Inflammatory macrophage (primary cell): ENCODE data around the gene PRKAR1B.

Experiments used
- DNase-seq, 2 donors: peaks; one replicate each; pipeline ENCODE4 v3.0.0-alpha.2; 2020 to 2022

PRKAR1B gene

GRCh38 chr7:517774-518629, 209.1 kb downstream of the PRKAR1B start:
- DNase-seq, result peak in 1 of 2 donors; percentile 16

GRCh38 chr7:516606-517456, 210.2 kb downstream of the PRKAR1B start:
- peak; percentile 7 to 35 for DNase-seq

GRCh38 chr7:516216-516605, 210.9 kb downstream of the PRKAR1B start:
- no peak for DNase-seq

GRCh38 chr7:515628-516027, 211.5 kb downstream of the PRKAR1B start:
- no peak for DNase-seq

DNA sequence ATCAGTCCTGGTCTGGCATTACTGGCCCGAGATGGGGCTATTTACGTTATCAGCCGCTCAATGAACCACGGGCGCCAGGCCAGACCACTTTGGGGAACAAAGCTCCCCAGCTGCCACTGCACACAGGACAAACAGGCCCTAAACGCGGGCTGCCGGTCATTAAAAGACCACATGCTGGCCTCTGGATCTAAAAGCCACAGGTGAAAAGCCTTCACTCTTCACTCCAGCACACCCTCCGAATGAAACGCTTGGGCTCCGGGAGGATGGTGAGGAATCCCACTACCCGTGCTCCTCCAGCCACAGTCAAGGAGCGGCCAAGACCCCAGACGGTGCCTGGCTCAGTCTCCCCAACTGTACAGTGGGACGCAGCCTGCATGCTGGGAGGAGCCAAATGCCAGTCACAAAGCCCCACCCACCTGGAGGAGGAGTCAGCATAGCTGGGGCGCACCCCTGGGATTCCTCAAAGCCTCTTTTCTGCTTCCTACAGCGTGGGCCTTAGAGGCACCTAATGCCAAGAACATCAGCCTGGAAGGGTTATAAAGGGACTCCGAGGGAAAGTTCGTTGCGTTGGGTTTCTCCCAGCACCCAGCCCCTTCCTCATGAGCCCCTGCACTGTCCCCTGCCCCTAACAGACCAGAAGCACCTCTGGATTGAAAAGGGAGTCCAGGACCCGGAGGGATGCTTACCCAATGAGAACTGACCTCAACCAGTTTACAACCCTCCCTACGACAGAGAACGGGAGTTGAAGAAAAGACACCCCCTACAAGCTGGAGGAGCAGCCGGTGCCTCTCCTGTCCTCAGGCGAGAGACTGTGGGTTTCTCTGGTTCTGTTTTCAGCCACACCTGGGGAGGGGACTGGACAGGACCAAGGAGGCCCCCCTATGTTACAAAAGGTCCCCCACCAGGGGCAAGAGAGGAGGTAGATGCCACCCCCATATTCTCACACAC, 212.2 kb downstream of the PRKAR1B start:
- no peak for DNase-seq

DNA sequence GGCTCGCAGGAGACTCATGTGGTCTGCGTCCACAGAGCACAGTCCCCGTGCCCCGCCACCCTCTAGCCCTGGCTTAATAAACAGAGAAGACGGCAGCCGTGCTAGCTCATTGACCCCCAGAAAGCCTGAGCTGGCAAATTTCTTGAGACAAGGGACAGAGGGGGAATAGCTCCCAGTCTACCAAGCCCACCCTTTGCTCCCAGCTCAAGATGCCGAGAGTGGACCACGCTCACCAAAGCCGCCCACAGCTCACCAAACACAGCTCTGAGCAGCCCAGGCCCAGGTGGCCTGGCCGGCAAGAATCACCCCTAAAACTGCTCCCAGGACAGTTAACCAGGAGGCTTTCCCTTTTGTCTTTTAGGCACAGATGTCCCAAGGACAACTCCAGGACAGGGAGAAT, 212.8 kb downstream of the PRKAR1B start:
- DNase-seq, result no peak

DNA sequence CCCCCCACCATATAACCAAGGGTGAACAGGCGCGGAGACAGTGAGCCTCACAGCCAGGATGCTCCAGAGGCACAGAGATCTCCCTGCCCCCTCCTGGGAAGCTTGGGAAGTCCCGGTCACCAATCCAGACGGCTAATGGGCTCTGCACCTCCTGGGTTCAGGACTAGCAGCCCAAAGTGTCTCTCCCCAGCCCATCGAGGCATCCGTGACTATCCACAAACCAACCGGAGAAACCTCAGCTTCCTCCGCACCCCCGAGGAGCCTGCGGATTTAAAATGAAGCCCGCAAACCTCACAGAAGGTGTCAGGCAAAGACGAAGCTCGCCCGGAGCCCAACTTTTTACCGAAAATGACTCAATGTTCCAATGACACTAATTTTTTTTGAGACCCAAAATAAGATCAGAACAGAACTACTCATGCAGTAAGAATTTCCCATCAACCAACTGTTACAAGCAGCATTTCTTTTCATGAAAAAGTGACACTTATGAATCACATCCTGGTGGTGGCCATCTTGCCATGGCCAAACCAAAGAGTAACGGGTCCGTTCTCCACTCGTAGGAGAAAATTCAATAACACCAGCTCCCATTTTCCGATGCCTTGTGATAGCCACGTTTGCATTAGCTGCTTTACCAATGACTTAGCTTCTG, 213.4 kb downstream of the PRKAR1B start:
- DNase-seq, result no peak

- DNase-seq, result no peak
Observed at GRCh38 chr7:512541-513311, 214.4 kb downstream of the PRKAR1B start.

- DNase-seq, result no peak
Observed at GRCh38 chr7:512146-512510, 215.0 kb downstream of the PRKAR1B start.

DNA sequence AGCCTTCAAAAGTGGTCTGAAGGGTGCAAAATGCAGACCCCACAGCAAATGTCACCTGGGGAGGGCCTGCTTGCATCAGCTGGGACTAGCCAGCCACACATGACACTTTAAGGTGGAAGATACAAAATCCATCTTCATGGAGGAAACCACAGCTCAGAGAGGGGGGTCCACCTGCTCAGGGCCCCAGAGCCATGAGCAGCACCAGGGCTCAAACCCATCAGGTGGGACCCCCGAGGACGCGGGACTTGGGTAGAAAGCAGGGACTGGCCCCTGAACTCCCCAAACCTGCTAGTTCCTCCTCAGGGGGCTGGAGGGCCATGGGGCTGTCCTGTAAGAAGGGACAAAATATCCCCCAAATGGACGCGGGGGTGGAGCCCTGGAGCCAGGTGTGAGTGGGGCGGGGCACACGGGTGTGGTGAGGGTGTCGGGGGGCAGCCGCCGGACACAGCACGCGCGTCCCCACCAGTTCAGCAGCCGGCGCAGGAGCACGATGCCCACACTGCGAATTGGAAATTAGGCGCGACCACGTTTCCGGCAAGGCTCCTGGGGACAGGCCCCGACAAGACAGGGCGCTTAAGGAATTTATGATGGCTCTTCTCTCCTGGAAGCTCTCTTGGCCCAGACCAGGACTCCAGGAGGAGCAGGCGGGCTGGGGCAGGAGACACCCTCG, 215.5 kb downstream of the PRKAR1B start:
- DNase-seq, result no peak

DNA sequence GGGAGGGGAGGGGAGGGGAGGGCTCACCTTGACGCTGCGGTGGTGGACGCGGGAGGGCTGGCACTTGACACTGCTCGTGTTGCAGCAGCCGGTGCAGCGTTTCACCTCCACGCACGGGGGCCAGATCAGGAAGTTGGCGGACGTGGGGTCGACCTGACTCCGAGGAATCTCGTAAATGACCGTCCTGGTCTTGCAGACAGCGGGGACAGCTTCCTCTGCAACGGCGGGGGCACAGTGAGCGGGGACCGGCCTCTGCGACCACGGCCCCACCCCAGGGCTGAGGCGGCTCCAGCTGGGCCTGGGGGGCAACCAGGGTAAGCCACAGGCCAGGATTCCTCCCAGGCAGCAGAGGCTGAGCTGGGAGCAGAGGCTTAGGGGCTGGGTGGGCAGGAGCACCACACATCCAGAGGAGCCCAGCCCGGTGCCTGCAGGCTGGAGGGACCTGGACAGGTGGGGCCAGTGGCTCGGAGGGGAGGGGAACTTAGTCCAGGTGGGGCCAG, 216.2 kb downstream of the PRKAR1B start:
- no peak for DNase-seq

DNA sequence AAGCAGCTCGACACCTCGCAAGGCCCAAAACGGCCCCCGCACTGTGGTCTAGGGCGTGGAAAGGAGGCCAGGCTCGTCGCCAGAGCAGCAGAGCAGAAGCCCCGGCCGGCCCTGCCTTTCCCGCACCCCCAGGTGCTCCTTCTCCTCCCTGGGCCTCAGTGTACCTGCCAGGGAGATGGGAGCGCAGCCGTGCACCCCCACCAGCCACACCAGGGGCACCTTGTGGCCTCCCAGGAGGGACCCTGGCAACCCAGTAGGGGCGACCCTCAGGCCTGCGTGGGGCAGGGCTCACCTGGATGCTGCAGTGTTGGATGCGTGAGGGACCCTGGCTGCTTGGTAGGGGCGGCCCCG, 217.0 kb downstream of the PRKAR1B start:
- DNase-seq, result no peak

GRCh38 chr7:509426-510130, 217.5 kb downstream of the PRKAR1B start:
- DNase-seq, result no peak

- DNase-seq, result no peak
Observed at GRCh38 chr7:508461-509170, 218.5 kb downstream of the PRKAR1B start.

DNA sequence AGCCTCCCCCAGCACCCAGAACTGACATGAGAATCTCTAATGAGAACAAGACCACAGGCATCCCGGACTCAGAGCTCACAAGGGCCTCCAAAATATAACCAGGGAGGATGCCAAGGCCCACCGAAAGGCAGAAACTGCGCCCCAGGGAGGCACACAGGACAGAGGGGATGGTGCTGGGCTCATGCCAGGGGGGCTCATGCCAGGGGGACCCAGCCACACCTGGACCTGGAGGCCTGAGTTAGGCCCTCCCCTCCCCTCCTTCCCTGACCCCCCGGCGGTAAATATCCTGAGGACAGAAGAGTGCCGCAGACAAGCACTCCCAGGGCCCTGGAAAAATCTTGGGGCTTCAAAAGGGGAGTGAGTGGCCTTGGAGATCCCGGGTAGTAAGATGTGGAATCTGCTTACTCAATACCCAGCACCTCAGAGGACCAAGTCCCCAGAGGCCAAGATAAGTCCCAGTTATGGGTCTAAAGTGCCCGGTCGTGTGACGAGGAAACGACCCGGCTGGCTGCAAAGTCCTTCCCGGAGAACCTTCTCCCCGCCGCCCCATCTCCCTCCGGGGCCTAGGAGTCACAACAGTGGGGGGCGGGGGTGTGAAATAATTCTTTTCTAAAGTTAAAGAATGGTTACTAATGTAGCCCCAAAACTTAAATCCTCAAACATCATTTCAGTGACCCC, 219.3 kb downstream of the PRKAR1B start:
- no peak for DNase-seq

DNA sequence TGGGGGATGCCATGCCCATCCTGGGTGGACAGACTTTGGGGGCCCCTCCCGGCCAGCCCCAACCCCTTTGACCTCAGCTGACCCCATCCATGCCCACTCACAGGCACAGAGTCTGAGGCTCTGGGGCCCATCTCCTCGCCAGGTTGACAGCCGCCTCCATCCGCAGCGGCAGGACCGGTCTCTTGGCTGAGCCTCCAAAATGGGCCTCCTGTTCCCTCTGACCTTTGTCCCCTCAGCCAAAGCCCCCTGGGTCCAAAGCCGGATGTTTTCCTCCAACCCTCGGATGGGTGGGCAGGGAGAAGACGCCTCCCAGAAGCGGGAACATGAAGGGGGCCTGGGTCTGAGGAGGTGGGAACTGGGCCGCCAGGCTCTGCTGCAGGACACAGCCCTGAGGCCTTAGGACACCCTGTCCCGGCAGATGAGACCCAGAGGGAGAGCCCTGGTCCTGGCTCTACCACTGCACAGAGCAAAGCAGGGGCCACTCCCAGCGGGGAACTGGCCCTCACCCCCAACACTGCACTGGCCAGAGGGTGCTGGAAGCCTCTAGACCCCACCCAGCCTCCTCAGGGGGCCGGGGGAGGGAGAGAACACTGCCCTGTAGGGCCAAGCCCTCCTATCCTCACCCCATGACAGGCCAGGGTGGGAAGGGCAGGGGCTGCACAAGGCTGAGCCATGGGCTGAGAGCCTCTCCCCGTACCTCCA, 220.0 kb downstream of the PRKAR1B start:
- no peak for DNase-seq

DNA sequence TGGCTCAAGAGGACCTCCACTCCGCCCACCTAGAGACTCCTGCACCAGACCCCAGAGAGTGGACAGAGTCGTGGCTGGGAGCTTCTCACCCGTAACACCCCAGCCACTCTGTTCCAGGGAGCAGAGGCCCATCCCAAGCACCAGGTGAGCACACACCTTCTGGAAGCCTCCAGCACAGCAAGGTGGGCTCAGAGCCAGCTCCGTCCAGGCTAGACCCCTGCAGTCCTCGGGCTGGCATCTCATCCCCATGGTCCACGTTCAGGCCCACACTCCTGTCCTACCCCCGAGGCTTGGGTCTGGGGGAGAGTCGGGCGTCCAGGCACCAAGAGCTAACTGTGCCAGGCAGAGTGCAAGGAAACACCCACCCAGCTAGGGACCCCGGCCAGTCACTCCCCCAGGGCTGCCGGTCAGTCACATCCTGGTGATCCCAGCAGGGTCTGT, 220.7 kb downstream of the PRKAR1B start:
- DNase-seq, result no peak

DNA sequence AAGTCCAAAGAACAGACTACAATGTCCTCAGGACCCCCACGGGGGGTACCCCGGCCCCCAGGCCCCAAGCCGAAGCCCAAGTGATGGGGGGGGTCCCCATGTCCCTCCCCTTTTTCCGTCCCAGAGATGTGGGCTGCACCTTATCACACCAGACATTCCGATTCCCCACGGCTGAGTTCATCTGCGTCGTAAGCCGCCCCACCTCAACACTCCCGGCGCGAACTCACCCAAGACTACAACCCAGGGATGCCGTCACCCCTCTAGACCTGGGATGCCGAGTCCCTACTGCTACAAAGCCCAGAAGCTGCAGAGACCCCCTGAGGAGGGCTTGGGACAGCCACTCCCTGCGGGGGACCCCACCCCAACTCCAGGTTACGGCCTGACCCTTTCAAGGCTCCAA, 221.9 kb downstream of the PRKAR1B start:
- no peak for DNase-seq
